IMR-90 (cell line): Measurements from ENCODE around the gene SLC39A8. TPM values are rescaled to one million over a fixed set of nuclear protein-coding genes. Genes with fewer than 3 reads are reported as not detected.

Experiments used
- ATAC-seq: fragments of 200-7000 bp; cut with Tn5 transposase; 2 replicates; pipeline ENCODE4 v1.9.1; 2020; ENCODE audit warnings: low read depth, mild to moderate bottlenecking, moderate library complexity
- BruUV-seq: library from RNA; stranded (reverse); fragments of 400-500 nt; replicated peaks from 2 replicates; lab custom pipeline; 2021; lab: Mats Ljungman, UMichigan
- CTCF ChIA-PET: fragments of 300-600 bp; formaldehyde crosslinking; extraction: SDS; loops from one replicate; lab custom pipeline; 2021; ENCODE audit warnings: antibody characterized with exemption; lab: Yijun Ruan, JAX
- POLR2A ChIA-PET: fragments of 300-600 bp; sonication (Branson Sonifier 250); formaldehyde crosslinking; loops from one replicate; lab custom pipeline; 2022; ENCODE audit warnings: antibody characterized with exemption; ENCODE audit not compliant: unreplicated experiment; lab: Charles Lee
- DNase-seq: peaks from one replicate; pipeline ENCODE4 v3.0.0; 2013
- H2AFZ ChIP-seq: replicated peaks from 2 replicates; pipeline ENCODE3; 2013; ENCODE audit warnings: low read length, mild to moderate bottlenecking; ENCODE audit not compliant: poor library complexity
- H2AK5ac ChIP-seq: 2 replicates; pipeline ENCODE4 v1.6.1; 2013; ENCODE audit warnings: low read depth, low read length, inconsistent platforms
- H2AK9ac ChIP-seq: replicated peaks from 2 replicates; pipeline ENCODE3; 2013; ENCODE audit warnings: mild to moderate bottlenecking, low read depth, low read length, moderate library complexity; ENCODE audit not compliant: poor library complexity
- H2BK120ac ChIP-seq: 2 replicates; pipeline ENCODE4 v1.6.1; 2013; ENCODE audit warnings: low read depth, low read length, inconsistent platforms
- H2BK15ac ChIP-seq: 3 replicates; pipeline ENCODE4 v1.6.1; 2013; ENCODE audit warnings: low read depth, low read length, inconsistent platforms
- H2BK20ac ChIP-seq: 2 replicates; pipeline ENCODE4 v1.6.1; 2013; ENCODE audit warnings: low read depth, mild to moderate bottlenecking, inconsistent platforms, low read length, moderate library complexity
- H2BK5ac ChIP-seq: 2 replicates; pipeline ENCODE4 v1.6.1; 2013; ENCODE audit warnings: mild to moderate bottlenecking, low read depth, low read length, inconsistent platforms; ENCODE audit not compliant: poor library complexity, severe bottlenecking
- H3K14ac ChIP-seq: replicated peaks from 2 replicates; pipeline ENCODE4 v1.6.1; 2013; ENCODE audit warnings: low read depth, low read length, inconsistent platforms
- H3K18ac ChIP-seq: 2 replicates; pipeline ENCODE4 v1.6.1; 2013; ENCODE audit warnings: low read depth, low read length, control low read depth
- H3K23ac ChIP-seq: 2 replicates; pipeline ENCODE4 v1.6.1; 2013; ENCODE audit warnings: low read depth, low read length, inconsistent platforms
- H3K27ac ChIP-seq: 2 replicates; pipeline ENCODE4 v1.5.1; 2013; ENCODE audit warnings: mild to moderate bottlenecking, control low read depth, low read length; ENCODE audit not compliant: insufficient read depth
- H3K27me3 ChIP-seq: 2 replicates; pipeline ENCODE4 v1.6.1; 2013; ENCODE audit warnings: low read length; ENCODE audit not compliant: control insufficient read depth, insufficient read depth
- H3K36me3 ChIP-seq: 2 replicates; pipeline ENCODE4 v1.6.1; 2013; ENCODE audit warnings: low read length, mixed read lengths; ENCODE audit not compliant: control insufficient read depth, insufficient read depth
- H3K4ac ChIP-seq: 2 replicates; pipeline ENCODE4 v1.6.1; 2013; ENCODE audit warnings: low read depth, low read length, inconsistent platforms
- H3K4me1 ChIP-seq: 2 replicates; pipeline ENCODE4 v1.6.1; 2013; ENCODE audit warnings: low read length, mixed read lengths; ENCODE audit not compliant: control insufficient read depth, insufficient read depth
- H3K4me2 ChIP-seq: 2 replicates; pipeline ENCODE4 v1.6.1; 2013; ENCODE audit warnings: low read depth, mild to moderate bottlenecking, control low read depth, low read length, moderate library complexity
- H3K4me3 ChIP-seq: 2 replicates; pipeline ENCODE4 v1.5.1; 2013; ENCODE audit warnings: low read depth, mild to moderate bottlenecking, control low read depth, low read length, moderate library complexity; ENCODE audit not compliant: insufficient read depth
- H3K56ac ChIP-seq: 2 replicates; pipeline ENCODE4 v1.6.1; 2013; ENCODE audit warnings: low read length, inconsistent platforms; ENCODE audit not compliant: insufficient read depth; ENCODE audit errors: extremely low read depth
- H3K79me1 ChIP-seq, 2 experiments: 2 replicates each; pipeline ENCODE4 v1.6.1; 2013; ENCODE audit warnings: low read length in 2 of 2, inconsistent platforms in 1 of 2, low read depth in 1 of 2
- H3K9ac ChIP-seq: 2 replicates; pipeline ENCODE4 v1.6.1; 2013; ENCODE audit warnings: low read depth, low read length, control low read depth
- H3K9me1 ChIP-seq: 2 replicates; pipeline ENCODE4 v1.6.1; 2013; ENCODE audit warnings: low read length, inconsistent platforms; ENCODE audit not compliant: insufficient read depth
- H3K9me3 ChIP-seq: 2 replicates; pipeline ENCODE4 v1.6.1; 2013; ENCODE audit warnings: low read length; ENCODE audit not compliant: control insufficient read depth, insufficient read depth
- H4K20me1 ChIP-seq: 2 replicates; pipeline ENCODE4 v1.6.1; 2013; ENCODE audit warnings: low read length, inconsistent platforms; ENCODE audit not compliant: insufficient read depth
- H4K5ac ChIP-seq: 2 replicates; pipeline ENCODE4 v1.6.1; 2013; ENCODE audit warnings: mild to moderate bottlenecking, low read depth, low read length, control low read depth
- H4K8ac ChIP-seq, 2 experiments: 2 replicates each; pipeline ENCODE4 v1.6.1; 2013; ENCODE audit warnings: low read depth in 2 of 2, low read length in 2 of 2, control low read depth in 1 of 2, inconsistent platforms in 1 of 2
- H4K91ac ChIP-seq: 2 replicates; pipeline ENCODE4 v1.6.1; 2013; ENCODE audit warnings: low read depth, low read length, inconsistent platforms; ENCODE audit not compliant: insufficient read depth
- CEBPB ChIP-seq: IDR thresholded peaks from 2 replicates; pipeline ENCODE4 v1.6.1; 2012; ENCODE audit warnings: low read depth, low read length, improper control_type of control experiment
- FOS ChIP-seq: fragments of 150-350 bp; IDR thresholded peaks from 2 replicates; pipeline ENCODE4 v1.6.1; 2016; ENCODE audit warnings: low read depth, low read length
- MAFK ChIP-seq: IDR thresholded peaks from 2 replicates; pipeline ENCODE4 v1.6.1; 2012; ENCODE audit warnings: low read depth, low read length, improper control_type of control experiment
- MAZ ChIP-seq: IDR thresholded peaks from 2 replicates; pipeline ENCODE4 v1.6.1; 2012; ENCODE audit warnings: low read depth, mild to moderate bottlenecking, low read length, improper control_type of control experiment, moderate library complexity, borderline replicate concordance
- RAD21 ChIP-seq: IDR thresholded peaks from 2 replicates; pipeline ENCODE4 v1.6.1; 2012; ENCODE audit warnings: low read length, improper control_type of control experiment
- RFX5 ChIP-seq: IDR thresholded peaks from 2 replicates; pipeline ENCODE4 v1.8.0; 2012; ENCODE audit warnings: low read depth, mild to moderate bottlenecking, low read length, moderate library complexity
- SMC3 ChIP-seq: fragments of 150-350 bp; IDR thresholded peaks from 2 replicates; pipeline ENCODE4 v1.6.1; 2016; ENCODE audit warnings: low read depth, mild to moderate bottlenecking, antibody characterized with exemption, low read length, moderate library complexity
- WGBS, 2 experiments: methylation state at CpG; one replicate each; pipeline versions ENCODE4 v1.1.5 to v1.1.7; 2013; ENCODE audit warnings: missing lambda C conversion rate in 2 of 2; ENCODE audit not compliant: insufficient read length in 1 of 2; ENCODE audit errors: extremely low coverage in 2 of 2; 5-methylcytosine and 5-hydroxymethylcytosine counted together
- dilution Hi-C: fragments of 300-500 bp; cut with HindIII; formaldehyde crosslinking; loops from one replicate; pipeline ENCODE4 v1.14.3; 2018; ENCODE audit warnings: low sequenced_read_pairs; ENCODE audit not compliant: unreplicated experiment
- in situ Hi-C: fragments of 300-500 bp; cut with MboI; formaldehyde crosslinking; loops from 3 replicates; pipeline ENCODE4 v1.14.3; 2019; ENCODE audit warnings: low sequenced_read_pairs, inconsistent platforms, mixed read lengths
- intact Hi-C: fragments of 100-400 bp; cut with micrococcal nuclease; formaldehyde crosslinking; loops from 2 replicates; pipeline ENCODE4 v1.10.0; 2022
- polyA plus RNA-seq, 3 experiments: library from polyadenylated mRNA; depleted of rRNA; stranded (reverse); fragments of >200 nt; gene quantifications; 2 replicates each; pipeline ENCODE4 v1.2.3, GENCODE V29; 2012; ENCODE audit warnings: low replicate concordance in 1 of 3
- total RNA-seq: library from RNA; depleted of rRNA; stranded (reverse); fragments of >200 nt; gene quantifications from 2 replicates; pipeline ENCODE4 v1.2.3, GENCODE V29; 2012
- TF ChIP-seq, protein P1 (sequence below): conservative IDR thresholded peaks from 2 replicates; pipeline ENCODE4 v1.5.1; 2012; ENCODE audit warnings: mild to moderate bottlenecking, low read depth, low read length, improper control_type of control experiment

SLC39A8 gene
- total and polyA plus RNA-seq, 2 of the 4 experiments (the other 2 are of a cell fraction) = 0.05 to 0.18 TPM

GRCh38 chr4:102263024-102263787 lies 82.1 kb downstream of the SLC39A8 start:
- Histone ChIP-seq H3K23ac (no peak overlapping the region), H2AK9ac (no peak overlapping the region), H3K9me3 (no peaks in the 10 kb centered on the region), H3K9ac (no peak overlapping the region), H3K4me2 (no peak overlapping the region), H3K79me1 (no peaks in the 10 kb centered on the region), H2BK120ac (no peak overlapping the region), H2AFZ (no peak overlapping the region), H3K4me1 (no peaks in the 10 kb centered on the region), H3K27me3 (no peaks in the 10 kb centered on the region), H4K91ac (no peak overlapping the region), H3K4ac (no peak overlapping the region), H3K27ac (no peak overlapping the region), H2BK15ac (no peak overlapping the region), H3K14ac (no peak overlapping the region), H4K5ac (no peak overlapping the region), H3K4me3 (no peak overlapping the region), H3K56ac (no peak overlapping the region), H3K18ac (no peak overlapping the region), H2BK5ac (no peak overlapping the region), H4K20me1 (no peaks in the 10 kb centered on the region), H2AK5ac (no peak overlapping the region), H3K9me1 (no peaks in the 10 kb centered on the region), H3K36me3 (no peaks in the 10 kb centered on the region), H2BK20ac (no peak overlapping the region), H4K8ac (no peak overlapping the region)
- POLR2A ChIA-PET = no interaction called here
- intact Hi-C loops = loop anchor here (2.0 to 10.0 kb wide), 2 partner anchors 914 to 1088 kb away; no protein-coding TSS in a partner anchor
- DNase-seq = peak; percentile 28
- in situ Hi-C loops = loop anchor here (10.0 kb wide), 1 partner anchor 1098 kb away; no protein-coding TSS in a partner anchor
- no TSS peak for BruUV-seq
- peak; percentile 79 for ATAC-seq
- dilution Hi-C loops = no loop called here
- CTCF ChIA-PET = no interaction called here
- TF ChIP-seq RFX5 (no peak), MAFK (no peak), FOS (no peak), SMC3 (peak; percentile 47), MAZ (no peak), RAD21 (peak; percentile 61), CEBPB (no peak)
- TF ChIP-seq, protein P1, sequence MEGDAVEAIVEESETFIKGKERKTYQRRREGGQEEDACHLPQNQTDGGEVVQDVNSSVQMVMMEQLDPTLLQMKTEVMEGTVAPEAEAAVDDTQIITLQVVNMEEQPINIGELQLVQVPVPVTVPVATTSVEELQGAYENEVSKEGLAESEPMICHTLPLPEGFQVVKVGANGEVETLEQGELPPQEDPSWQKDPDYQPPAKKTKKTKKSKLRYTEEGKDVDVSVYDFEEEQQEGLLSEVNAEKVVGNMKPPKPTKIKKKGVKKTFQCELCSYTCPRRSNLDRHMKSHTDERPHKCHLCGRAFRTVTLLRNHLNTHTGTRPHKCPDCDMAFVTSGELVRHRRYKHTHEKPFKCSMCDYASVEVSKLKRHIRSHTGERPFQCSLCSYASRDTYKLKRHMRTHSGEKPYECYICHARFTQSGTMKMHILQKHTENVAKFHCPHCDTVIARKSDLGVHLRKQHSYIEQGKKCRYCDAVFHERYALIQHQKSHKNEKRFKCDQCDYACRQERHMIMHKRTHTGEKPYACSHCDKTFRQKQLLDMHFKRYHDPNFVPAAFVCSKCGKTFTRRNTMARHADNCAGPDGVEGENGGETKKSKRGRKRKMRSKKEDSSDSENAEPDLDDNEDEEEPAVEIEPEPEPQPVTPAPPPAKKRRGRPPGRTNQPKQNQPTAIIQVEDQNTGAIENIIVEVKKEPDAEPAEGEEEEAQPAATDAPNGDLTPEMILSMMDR = peak; percentile 49
- WGBS, 2 experiments = no CpG with 5 or more reads among the region's 3 CpGs
